H54 (cell line): ENCODE measurements around the gene TYK2.
A peak's percentile ranks its signal among the peaks of the same experiment; 100 is the strongest.
"Not testable (repeated sequence)": the region's sequence is repeated elsewhere in the genome, so short reads cannot be mapped to it uniquely, and the experiment has no call there.

Source experiments
- DNase-seq: peaks from one replicate; pipeline ENCODE4 v3.0.0; 2011; ENCODE audit warnings: low spot score, mixed read lengths; ENCODE audit not compliant: insufficient read length
- FAIRE-seq: peaks from 3 replicates; lab custom pipeline; 2011; peaks lifted over from hg19 to GRCh38; lab: Jason Lieb, UNC
- POLR2A ChIP-seq: IDR thresholded peaks from 2 replicates; pipeline ENCODE4 v1.6.1; 2011; ENCODE audit warnings: low read depth, mild to moderate bottlenecking, low read length

Gene TYK2

DNA sequence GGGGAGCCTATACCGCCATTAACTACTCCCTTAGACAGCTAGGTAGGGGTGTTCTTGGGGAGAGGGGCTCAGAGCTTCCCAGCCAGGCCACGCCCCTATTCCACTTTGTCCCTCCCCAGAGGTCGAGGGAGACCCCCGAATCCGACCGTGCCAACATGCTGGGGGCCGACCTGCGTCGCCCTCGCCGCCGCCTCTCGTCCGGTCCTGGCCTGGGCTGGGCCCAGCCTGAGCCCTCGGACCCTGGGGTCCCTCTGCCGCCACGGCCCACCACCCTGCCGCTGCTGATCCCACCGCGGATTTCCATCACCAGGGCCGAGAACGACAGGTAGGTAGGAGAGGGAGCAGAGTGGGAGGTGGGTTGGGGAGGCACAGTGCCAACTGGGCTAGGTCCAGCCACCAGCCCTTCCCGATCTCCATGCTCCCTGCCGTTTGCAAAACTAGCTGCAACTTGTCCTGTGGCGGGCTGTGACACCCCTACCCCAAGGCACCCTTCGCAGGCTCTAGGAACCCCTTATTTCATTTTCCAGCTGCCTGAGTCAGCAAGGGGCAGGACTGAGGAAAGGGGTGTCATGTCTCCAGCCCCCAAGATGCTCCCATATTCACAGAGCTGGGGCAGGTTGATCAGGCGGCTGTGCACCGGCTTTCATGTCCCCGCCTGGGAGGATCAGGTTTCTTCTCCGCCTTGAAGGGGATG, 37.3 kb upstream of the TYK2 start:
- DNase-seq (no peak), FAIRE-seq (no peak)
- no peak for TF ChIP-seq POLR2A

DNA sequence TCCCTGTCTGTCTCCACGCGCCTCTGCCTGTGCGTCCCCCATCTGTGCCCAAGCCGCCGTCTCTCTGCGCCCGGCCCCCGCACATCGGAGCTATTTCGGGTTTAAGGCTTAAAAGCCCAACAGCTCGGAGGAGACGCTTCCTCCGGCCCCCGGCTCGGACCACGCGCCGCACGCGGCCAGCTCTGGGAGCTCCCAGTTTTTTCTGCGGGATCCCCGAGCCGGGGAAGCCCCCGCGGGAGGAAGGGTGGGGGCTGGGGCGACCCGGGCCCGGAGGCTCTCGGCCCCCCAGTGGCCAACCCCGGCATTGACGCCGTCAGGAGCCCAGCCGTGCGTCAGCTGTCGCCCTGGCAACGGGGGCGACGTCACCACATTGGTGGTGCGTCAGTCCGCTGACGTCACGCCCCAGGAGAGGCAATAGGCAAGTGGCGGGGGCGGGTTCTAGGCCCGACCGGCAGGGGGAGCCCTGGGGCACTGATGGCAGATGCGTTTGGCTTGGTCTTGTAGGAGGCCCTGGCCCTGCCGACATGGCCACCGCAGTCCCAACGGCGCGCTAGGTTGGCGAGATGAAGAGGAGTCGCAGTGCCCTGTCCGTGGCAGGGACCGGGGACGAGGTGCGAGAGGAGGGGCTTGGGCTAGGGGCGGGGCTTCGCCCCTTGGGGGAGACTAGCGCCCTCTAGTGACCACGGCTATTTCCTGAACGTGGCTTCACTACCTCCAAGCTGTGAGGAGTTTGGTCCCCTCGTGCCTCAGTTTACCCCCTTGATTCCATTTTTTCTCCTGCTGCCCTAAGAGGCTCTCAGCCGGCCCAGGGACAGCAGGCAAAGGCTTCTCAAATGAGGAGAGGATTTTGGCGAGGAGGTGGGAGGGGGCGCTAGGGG, 36.2 kb upstream of the TYK2 start:
- TF ChIP-seq POLR2A, result no peak
- no peak for DNase-seq
- peak; percentile 45 for FAIRE-seq

DNA sequence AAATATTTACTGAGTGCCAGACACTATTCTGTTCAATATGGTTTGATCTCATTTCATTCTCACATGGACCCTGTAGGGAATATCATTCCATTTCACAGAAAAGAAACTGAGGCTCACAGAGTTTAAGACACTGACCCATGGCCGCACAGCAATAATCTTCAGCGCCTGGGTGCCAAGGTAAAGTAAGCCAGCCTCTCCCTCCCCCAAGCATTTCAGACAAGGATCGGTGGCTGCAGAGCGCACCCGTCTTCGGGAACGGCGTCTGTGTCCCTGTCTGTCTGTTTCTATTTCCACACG, 35.7 kb upstream of the TYK2 start:
- no peak for TF ChIP-seq POLR2A
- FAIRE-seq (no peak), DNase-seq (no peak)

DNA sequence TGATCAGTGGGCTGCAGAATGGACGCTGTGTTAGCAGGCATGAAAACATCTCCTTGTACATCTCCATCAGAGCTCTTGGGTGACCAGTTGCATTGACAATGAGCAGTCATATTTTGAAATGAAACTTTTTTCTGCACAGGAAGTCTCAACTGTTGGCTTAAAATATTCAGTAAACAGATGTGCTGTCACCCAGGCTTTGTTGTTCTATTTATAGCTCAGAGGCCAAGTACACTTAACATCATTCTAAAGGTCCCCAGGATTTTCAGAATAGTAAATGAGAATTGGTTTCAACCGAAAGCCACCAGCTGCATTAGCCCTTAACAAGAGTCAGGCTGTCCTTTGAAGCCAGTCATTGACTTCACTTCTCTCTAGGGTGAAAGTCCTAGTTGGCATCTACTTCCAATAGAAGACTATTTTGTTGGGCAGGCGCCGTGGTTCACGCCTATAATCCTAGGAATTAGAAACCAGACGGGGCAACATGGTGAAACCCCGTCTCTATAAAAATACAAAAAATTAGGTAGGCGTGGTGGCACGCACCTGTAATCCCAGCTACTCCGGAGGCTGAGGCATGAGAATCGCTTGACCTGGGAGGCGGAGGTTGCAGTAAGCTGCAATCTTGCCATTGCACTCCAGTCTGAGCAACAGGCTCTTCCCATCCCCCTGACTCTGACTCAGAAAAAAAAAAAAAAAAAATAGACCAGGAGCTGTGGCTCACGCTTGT, 32.0 kb upstream of the TYK2 start:
- FAIRE-seq (no peak), DNase-seq (no peak)
- no peak for TF ChIP-seq POLR2A

DNA sequence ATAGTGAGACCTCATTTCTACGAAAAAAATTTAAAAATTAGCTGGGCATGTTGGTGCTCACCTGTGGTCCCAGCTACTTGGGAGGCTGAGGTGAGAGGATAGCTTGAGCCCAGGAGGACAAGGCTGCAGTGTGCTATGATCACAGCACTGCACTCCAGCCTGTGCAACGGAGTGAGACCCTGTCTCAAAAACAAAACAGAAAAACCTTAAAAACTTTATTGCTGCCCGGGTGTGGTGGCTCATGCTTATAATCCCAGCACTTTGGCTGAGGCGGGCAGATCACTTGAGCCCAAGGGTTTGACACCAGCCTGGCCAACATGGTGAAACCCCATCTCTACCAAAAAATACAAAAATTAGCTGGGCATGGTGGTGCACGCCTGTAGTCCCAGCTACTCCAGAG, 30.9 kb upstream of the TYK2 start:
- not testable (repeated sequence) for DNase-seq, FAIRE-seq

DNA sequence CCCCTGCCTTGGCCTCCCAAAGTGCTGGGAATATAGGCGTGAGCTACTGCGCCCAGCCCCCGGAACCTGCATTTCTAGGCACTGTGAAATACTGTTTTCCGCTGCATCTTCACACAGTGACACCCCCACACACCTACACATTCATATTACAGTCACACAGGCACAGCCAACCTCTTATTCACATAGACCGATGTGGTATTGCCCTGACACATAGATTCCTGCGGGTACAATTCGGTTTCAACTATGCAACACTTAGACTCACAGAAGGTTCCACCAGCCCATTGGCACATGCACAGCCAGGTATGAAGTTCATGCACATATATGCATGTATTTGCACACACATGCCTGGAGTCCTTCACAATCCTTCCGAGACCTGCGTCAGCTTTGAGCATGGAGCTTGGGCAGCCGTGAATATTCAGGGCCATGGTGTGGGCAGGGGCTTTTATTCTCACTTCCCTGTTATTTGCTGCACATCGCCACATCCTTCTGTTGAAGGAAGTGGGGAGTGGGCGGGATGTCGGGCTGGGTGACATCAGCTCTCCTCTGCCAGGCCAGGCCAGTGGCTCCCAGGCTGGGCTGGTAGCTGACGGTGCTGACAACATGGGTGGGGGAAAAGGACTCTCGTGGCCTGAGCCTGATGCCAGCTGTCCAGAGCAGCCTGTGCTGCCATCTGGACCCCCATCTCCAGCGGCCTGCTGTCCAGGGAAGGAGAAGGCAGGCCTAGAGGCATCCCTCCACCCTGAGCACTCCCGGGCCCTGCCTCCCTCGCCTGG, 28.3 kb upstream of the TYK2 start:
- no peak for FAIRE-seq
- no peak for DNase-seq
- no peak for TF ChIP-seq POLR2A

DNA sequence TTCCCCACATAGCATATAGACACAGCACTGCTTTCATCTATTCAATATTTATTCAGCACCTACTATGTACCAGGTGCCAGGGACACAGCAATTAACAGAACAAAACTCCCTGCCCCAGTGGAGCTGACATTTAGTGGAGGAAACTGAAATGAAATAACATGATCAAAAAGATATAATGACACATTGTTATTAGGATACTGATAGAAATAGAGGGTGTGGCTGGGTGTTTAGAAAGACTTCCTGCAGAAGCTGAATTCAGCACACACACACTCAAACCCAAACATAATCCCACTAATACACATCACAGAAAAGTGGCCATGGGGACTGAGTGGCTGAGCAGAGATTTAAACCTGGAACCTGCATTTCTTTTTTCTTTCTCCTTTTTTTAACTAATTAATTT, 26.7 kb upstream of the TYK2 start:
- no peak for DNase-seq
- no peak for FAIRE-seq
- no peak for TF ChIP-seq POLR2A

DNA sequence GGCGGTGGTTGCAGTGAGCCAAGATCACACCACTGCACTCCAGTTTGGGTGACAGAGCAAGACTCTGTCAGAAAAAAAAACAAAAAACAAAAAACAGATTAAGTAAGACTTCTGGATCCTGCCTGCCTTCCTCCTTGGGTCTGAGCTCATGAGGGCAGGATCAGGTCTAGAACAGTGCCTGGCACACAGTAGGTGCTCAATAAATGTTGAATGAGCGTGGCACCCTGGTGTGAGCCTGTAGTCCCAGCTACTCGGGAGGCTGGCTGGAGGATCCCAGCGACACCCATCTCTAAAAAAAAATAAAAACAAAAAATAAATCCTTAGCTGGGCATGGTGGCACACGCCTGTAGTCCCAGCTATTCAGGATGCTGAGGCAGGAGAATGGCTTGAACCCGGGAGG, 25.8 kb upstream of the TYK2 start:
- DNase-seq, result no peak
- TF ChIP-seq POLR2A, result no peak
- no peak for FAIRE-seq

DNA sequence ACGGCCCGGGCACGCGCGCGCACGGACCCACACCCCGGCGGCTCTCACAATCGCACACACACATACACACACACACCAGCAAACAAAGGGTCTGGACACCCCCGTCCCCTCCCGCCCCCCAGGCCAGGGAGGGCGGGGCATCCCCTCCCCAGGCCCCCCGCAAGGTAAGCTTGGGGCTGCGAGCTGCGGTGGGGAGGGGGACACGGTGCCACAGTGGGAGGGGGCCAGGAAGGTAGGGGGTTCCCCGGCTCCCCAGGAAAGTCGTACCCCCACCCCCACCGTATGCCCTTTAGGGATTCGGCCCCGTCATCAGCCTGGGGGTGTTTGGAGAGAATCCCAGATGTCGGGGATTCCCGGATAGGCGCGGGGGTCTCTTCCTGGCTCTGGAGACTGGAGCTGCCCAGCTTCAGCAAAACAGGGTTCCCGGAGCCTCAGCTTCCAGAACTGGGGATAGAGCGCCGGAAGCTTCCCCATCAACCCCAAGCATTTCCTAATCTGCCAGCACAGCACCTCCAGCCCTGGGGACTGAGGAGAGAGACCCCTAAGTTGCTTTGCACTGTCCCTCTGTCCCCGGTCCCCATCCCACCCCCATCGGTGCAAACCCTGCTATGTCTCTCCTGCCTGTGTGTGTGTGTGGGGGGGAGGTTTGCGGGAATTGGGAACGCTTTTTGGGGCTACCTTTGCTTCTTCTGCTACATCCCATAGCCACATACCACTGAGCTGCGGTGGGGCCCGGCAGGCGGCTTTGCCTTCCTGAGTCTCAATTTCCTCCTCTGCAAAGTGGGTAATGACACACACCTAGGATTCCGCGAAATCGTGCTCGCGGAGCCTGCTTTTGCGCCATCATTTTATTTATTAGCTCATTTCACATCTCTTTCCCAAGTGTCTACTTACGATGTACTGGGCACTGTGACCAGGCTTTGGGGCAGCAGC, 24.8 kb upstream of the TYK2 start:
- TF ChIP-seq POLR2A, result no peak
- DNase-seq (no peak), FAIRE-seq (no peak)

DNA sequence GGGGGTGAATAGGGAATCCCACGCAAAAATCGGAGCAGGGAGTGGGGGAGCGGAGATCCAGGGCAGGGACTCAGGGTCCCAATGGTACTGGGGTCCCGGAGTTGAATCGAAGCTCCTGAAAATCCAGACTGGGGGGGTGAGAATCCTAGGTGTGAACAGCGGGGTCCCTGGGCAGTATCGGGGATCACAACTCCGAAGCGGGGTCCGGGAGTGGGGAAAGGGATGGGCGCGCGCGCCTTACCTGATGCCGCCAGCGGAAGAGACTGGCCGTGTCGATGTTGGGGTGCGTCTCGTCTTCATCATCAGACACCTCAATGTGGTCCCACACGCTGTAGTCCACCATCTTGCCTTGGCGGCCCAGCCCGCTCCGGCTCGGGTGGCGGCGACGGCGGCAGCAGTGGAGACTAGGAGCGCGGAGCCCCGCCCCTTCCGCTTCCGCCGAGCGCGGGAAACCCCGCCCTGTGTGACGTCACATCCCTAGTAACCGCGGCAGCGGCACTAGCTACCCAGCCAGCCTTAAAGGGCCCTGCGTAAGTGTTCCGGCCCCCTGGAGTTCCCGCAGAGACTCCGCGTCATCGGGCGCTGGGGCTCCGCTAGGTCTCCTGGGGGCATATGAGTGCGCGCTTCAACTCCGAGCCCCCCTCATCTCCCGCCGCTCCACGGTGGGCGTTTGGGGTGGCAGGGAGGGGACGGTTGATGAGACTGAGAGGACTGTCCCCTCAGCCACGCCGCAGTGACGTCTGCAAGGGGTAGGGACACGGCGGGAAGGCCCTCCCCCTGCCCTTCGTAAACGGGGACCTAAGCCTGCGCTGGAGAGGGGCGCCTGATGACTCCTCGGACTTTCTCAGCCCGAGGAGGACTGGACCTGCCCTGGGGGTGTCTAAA, 23.0 kb upstream of the TYK2 start, which contains the start of gene CDC37:
Gene CDC37 (minus strand): TSS at position 406 of the 885 bp plus-strand sequence. CDS start 63 bp downstream, at position 343.
- DNase-seq, result peak; percentile 96
- FAIRE-seq, result no peak
- TF ChIP-seq POLR2A, result peak; percentile 97

DNA sequence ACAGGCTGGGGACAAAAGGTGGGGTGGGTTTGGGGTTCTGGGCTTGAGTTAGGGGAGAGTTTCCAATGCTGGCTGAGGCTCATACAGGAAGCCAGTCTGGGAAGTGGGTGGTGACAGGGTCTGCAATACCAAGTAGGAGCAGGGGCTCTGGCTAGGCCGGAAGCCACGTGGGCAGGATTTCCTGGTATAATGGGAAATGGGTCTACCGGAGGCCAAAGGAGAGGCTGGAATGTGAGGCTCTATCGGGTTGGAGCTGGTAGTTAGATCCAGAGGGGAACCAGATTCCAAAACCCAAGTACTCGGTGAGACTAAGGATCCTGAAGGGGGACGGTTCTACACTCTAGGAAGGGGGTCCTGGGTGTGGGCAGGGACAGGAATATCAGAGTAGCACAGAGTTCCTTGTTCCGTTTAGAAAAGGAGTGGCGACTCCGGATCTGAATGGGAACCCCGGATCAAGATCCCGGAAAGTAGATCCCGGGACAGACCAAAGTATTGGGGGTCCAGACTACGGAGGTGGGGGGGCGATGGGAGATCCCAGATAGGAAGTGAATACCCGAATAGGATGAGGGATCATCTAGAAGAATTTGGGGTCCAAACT, 22.2 kb upstream of the TYK2 start:
- DNase-seq, result no peak
- no peak for TF ChIP-seq POLR2A
- FAIRE-seq, result no peak
